Type B pancreatic cell (in vitro differentiated cells): Measurements from ENCODE around the gene PRR15L. TPM values are rescaled to one million over a fixed set of nuclear protein-coding genes. Genes with fewer than 3 reads are reported as not detected.

Experiments used
- DNase-seq: peaks from one replicate; pipeline ENCODE4 v3.0.0; 2021; ENCODE audit warnings: mixed read lengths; ENCODE audit not compliant: unreplicated experiment; ENCODE audit errors: extremely low spot score
- H3K27ac Mint-ChIP-seq: 2 replicates; pipeline ENCODE4 v1.8.0; 2021; ENCODE audit warnings: mild to moderate bottlenecking, mixed read lengths
- H3K27me3 Mint-ChIP-seq: 2 replicates; pipeline ENCODE4 v1.8.0; 2021; ENCODE audit warnings: mixed read lengths
- H3K36me3 Mint-ChIP-seq: 2 replicates; pipeline ENCODE4 v1.8.0; 2021; ENCODE audit warnings: mixed read lengths
- H3K4me1 Mint-ChIP-seq: one replicate; pipeline ENCODE4 v1.8.0; 2021; ENCODE audit warnings: mixed read lengths; ENCODE audit not compliant: unreplicated experiment
- H3K4me3 Mint-ChIP-seq: 2 replicates; pipeline ENCODE4 v1.8.0; 2021; ENCODE audit warnings: mild to moderate bottlenecking, mixed read lengths
- H3K9me3 Mint-ChIP-seq: 2 replicates; pipeline ENCODE4 v1.8.0; 2021; ENCODE audit warnings: mixed read lengths
- total RNA-seq: library from RNA; stranded (reverse); gene quantifications from 2 replicates; pipeline ENCODE4 v1.2.1, GENCODE V29; 2021; ENCODE audit warnings: low replicate concordance
- TF ChIP-seq, protein P1 (sequence below): fragments of 200-600 bp; sonication (generic); conservative IDR thresholded peaks from 2 replicates; pipeline ENCODE4 v1.5.0; 2021; ENCODE audit warnings: antibody characterized with exemption, mild to moderate bottlenecking

Gene PRR15L
- total RNA-seq, 1 donor from 2014 or later, result 20.0 TPM

DNA sequence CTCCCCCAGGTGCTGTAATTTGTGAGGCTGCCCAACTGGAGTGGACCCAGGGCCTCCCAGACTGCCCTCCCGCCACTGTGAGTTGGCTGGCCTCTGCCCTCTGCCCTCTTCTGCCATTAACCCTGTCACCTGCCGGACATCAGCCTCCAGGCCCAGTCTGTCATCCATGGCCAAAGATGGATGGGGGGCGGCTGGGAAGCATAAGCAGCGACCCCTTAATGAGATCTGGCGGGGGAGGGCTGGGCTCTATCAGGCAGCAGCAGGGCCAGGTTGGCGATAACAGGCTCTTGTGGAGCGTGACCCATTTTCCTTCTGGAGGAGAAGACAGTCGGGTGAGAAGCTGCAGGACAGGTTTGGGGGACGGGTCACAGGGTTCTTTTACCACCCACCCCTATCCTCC, 38.5 kb upstream of the PRR15L start:
- Mint-ChIP-seq H3K9me3 (no peaks in the 10 kb centered on the region), H3K4me3 (no peak overlapping the region), H3K36me3 (no peaks in the 10 kb centered on the region), H3K4me1 (peaks cover 32% of the 10 kb centered on the region), H3K27me3 (peaks cover 28% of the 10 kb centered on the region), H3K27ac (no peak overlapping the region)
- no peak for DNase-seq
- TF ChIP-seq, protein P1, sequence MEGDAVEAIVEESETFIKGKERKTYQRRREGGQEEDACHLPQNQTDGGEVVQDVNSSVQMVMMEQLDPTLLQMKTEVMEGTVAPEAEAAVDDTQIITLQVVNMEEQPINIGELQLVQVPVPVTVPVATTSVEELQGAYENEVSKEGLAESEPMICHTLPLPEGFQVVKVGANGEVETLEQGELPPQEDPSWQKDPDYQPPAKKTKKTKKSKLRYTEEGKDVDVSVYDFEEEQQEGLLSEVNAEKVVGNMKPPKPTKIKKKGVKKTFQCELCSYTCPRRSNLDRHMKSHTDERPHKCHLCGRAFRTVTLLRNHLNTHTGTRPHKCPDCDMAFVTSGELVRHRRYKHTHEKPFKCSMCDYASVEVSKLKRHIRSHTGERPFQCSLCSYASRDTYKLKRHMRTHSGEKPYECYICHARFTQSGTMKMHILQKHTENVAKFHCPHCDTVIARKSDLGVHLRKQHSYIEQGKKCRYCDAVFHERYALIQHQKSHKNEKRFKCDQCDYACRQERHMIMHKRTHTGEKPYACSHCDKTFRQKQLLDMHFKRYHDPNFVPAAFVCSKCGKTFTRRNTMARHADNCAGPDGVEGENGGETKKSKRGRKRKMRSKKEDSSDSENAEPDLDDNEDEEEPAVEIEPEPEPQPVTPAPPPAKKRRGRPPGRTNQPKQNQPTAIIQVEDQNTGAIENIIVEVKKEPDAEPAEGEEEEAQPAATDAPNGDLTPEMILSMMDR, result no peak

DNA sequence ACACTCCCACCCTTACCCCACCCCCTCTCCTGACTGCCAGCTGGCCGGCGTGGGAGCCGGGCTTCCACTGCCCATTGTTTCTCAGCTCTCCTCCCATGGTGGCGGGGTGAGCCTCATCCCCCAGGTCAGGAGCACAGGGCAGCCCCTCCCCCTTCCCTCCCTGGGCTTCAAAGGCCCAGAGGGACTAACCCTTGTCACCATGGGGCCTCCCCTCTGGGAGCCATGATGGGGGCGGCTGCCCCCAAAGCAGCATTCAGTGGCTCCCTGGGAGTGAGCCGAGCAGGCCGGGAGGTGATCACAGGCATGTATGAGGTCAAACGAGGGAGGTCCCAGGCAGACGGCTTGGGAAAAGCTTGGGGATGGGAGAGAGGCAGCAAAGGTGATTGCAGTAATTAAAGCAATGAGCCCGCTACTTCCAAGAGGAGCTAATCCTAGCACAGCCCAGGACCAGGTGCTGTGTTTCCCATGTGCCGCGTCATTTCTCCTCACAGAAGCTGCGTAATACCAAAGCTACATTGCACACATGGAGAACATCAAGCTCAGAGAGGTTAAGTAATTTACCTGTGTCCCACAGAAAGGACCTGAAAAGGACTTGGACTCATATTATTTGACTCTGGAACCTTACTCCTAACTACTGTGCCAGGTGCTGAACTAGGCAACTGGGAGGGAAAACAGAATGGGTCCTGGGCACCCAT, 37.7 kb upstream of the PRR15L start:
- H3K36me3 Mint-ChIP-seq, result no peaks in the 10 kb centered on the region
- peaks cover 30% of the 10 kb centered on the region for H3K4me1 Mint-ChIP-seq
- H3K9me3 Mint-ChIP-seq, result no peaks in the 10 kb centered on the region
- no peak overlapping the region for H3K27ac Mint-ChIP-seq
- TF ChIP-seq, protein P1, result no peak
- peaks cover 28% of the 10 kb centered on the region for H3K27me3 Mint-ChIP-seq
- no peak overlapping the region for H3K4me3 Mint-ChIP-seq
- no peak for DNase-seq

DNA sequence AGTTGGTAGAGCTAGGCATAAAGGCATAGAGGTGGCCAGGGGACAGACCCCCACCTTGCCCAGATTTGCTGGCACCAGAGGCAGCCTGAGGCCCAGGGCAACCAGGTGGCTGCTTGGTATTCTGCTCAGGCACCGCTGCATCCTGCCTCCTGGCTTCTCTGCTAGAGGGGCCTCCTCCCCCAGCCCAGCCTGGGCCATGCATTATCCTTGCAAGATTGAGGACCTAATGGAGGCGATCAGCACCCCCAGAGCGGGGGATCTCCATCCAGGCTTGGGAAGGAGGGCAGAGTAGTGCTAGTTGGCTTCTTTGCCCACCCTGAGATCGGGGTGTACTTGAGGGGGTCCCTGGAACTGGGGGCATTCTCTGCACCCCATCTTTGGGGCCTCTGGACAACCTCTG, 37.0 kb upstream of the PRR15L start:
- Mint-ChIP-seq H3K4me1 (peaks cover 28% of the 10 kb centered on the region), H3K4me3 (no peak overlapping the region), H3K27ac (no peak overlapping the region), H3K9me3 (no peaks in the 10 kb centered on the region), H3K27me3 (peaks cover 24% of the 10 kb centered on the region), H3K36me3 (no peaks in the 10 kb centered on the region)
- TF ChIP-seq, protein P1, result no peak
- DNase-seq, result no peak

DNA sequence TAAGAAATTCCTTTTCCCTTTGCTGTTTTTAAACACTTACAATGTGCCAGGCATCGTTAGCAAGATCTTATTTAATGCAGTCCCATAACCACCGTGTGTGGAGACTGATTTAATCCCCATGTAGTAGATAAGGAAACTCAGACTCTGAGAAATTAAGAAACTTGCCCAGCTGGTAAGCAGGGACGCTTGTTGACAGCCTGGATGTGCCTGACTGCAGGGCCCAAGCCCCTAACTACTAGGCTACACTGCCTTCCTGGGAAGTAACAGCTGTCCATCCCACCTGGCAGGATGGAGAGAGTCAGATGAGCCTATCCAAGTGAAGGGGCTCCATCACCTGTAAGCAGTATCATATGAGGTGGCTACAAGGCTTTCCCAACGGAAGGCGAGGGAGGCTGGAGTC, 36.3 kb upstream of the PRR15L start:
- TF ChIP-seq, protein P1, result no peak
- no peak overlapping the region for H3K27ac Mint-ChIP-seq
- no peak for DNase-seq
- no peaks in the 10 kb centered on the region for H3K36me3 Mint-ChIP-seq
- H3K4me1 Mint-ChIP-seq, result peaks cover 31% of the 10 kb centered on the region
- peaks cover 22% of the 10 kb centered on the region for H3K27me3 Mint-ChIP-seq
- H3K9me3 Mint-ChIP-seq, result no peaks in the 10 kb centered on the region
- no peak overlapping the region for H3K4me3 Mint-ChIP-seq

DNA sequence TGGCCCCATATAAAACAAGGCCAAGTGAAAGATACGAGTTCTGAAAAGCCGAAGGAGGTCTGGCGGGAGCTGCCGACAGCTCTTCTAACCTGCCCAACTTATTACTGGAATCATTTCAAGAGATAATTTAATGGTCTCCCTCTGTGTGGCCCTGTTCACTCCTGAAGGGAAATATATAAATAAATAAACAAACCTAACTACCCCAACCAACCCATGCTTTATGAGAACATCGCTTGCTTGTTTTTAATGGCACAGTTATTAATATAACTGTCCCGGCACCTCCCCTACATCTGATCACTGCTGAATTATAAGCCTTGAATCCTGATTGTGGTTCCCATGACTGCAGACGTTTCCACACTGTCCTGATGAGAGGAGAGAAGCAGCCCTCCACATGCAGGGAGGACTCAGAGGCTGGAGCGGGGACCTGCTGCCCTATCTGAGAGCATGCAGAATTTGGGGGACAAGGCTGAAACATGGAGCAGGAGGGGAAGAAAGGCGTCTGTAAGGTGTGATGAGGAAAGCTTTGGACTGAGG, 35.4 kb upstream of the PRR15L start:
- no peak for DNase-seq
- H3K27me3 Mint-ChIP-seq, result peaks cover 22% of the 10 kb centered on the region
- H3K4me3 Mint-ChIP-seq, result no peak overlapping the region
- H3K36me3 Mint-ChIP-seq, result no peaks in the 10 kb centered on the region
- peaks cover 37% of the 10 kb centered on the region for H3K4me1 Mint-ChIP-seq
- no peaks in the 10 kb centered on the region for H3K9me3 Mint-ChIP-seq
- H3K27ac Mint-ChIP-seq, result no peak overlapping the region
- TF ChIP-seq, protein P1, result no peak
